Neural crest cell (in vitro differentiated cells): ENCODE measurements around the gene PIK3IP1. TPM values are rescaled to one million over a fixed set of nuclear protein-coding genes. Genes with fewer than 3 reads are reported as not detected.

Experiments
- DNase-seq: peaks from one replicate; pipeline ENCODE4 v3.0.0; 2021; ENCODE audit warnings: low read depth, mixed read lengths, low spot score
- H3K27ac Mint-ChIP-seq: one replicate; pipeline ENCODE4 v1.8.0; 2021; ENCODE audit warnings: mild to moderate bottlenecking, mixed read lengths; ENCODE audit not compliant: unreplicated experiment
- H3K27me3 Mint-ChIP-seq: 2 replicates; pipeline ENCODE4 v1.8.0; 2021; ENCODE audit warnings: low read depth, mild to moderate bottlenecking, mixed read lengths
- H3K36me3 Mint-ChIP-seq: 2 replicates; pipeline ENCODE4 v1.8.0; 2021; ENCODE audit warnings: low read depth, mild to moderate bottlenecking, mixed read lengths
- H3K4me1 Mint-ChIP-seq: 2 replicates; pipeline ENCODE4 v1.8.0; 2021; ENCODE audit warnings: mixed read lengths
- H3K4me3 Mint-ChIP-seq: one replicate; pipeline ENCODE4 v1.8.0; 2021; ENCODE audit warnings: mild to moderate bottlenecking, mixed read lengths
- H3K9me3 Mint-ChIP-seq: 2 replicates; pipeline ENCODE4 v1.8.0; 2021; ENCODE audit warnings: mixed read lengths
- total RNA-seq: library from RNA; stranded (reverse); gene quantifications from 2 replicates; pipeline ENCODE4 v1.2.1, GENCODE V29; 2021
- TF ChIP-seq, protein P1 (sequence below): fragments of 200-600 bp; sonication (generic); conservative IDR thresholded peaks from 2 replicates; pipeline ENCODE4 v1.5.0; 2021; ENCODE audit warnings: antibody characterized with exemption, mild to moderate bottlenecking

Gene PIK3IP1
- total RNA-seq, 1 donor from 2014 or later, result 1.8 TPM

- H3K9me3 Mint-ChIP-seq, result no peaks in the 10 kb centered on the region
- H3K27me3 Mint-ChIP-seq, result peaks cover 9% of the 10 kb centered on the region
- no peaks in the 10 kb centered on the region for H3K4me1 Mint-ChIP-seq
- no peak for DNase-seq
- H3K36me3 Mint-ChIP-seq, result no peaks in the 10 kb centered on the region
- H3K4me3 Mint-ChIP-seq, result no peak overlapping the region
- no peak overlapping the region for H3K27ac Mint-ChIP-seq
- TF ChIP-seq, protein P1, sequence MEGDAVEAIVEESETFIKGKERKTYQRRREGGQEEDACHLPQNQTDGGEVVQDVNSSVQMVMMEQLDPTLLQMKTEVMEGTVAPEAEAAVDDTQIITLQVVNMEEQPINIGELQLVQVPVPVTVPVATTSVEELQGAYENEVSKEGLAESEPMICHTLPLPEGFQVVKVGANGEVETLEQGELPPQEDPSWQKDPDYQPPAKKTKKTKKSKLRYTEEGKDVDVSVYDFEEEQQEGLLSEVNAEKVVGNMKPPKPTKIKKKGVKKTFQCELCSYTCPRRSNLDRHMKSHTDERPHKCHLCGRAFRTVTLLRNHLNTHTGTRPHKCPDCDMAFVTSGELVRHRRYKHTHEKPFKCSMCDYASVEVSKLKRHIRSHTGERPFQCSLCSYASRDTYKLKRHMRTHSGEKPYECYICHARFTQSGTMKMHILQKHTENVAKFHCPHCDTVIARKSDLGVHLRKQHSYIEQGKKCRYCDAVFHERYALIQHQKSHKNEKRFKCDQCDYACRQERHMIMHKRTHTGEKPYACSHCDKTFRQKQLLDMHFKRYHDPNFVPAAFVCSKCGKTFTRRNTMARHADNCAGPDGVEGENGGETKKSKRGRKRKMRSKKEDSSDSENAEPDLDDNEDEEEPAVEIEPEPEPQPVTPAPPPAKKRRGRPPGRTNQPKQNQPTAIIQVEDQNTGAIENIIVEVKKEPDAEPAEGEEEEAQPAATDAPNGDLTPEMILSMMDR, result no peak
Measured at GRCh38 chr22:31305194-31305593, 12.9 kb upstream of the PIK3IP1 start.

DNA sequence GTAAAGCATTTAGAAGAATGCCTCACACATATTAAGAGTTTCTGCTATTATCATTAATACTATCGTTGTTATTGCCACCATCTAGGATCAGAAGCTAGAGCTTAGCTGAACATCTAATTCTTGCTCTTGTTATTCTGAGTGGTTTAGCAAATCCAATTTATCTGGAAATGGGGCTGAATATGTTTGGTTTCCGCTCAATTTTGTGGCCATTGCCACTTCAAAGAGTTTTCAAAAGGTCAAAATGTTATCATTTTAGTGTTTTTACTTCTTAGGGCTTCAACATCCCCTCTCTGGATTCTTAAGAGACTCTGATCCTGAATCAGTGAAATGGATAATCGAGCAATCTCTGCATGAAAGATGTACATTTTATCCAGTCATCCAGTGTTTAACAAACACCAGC lies 10.2 kb upstream of the PIK3IP1 start:
- TF ChIP-seq, protein P1, result no peak
- DNase-seq, result no peak
- Mint-ChIP-seq H3K27ac (no peak overlapping the region), H3K4me3 (no peak overlapping the region), H3K9me3 (no peaks in the 10 kb centered on the region), H3K27me3 (peaks cover 9% of the 10 kb centered on the region), H3K4me1 (no peaks in the 10 kb centered on the region), H3K36me3 (no peaks in the 10 kb centered on the region)

GRCh38 chr22:31302006-31302405 lies 9.7 kb upstream of the PIK3IP1 start:
- H3K4me1 Mint-ChIP-seq, result no peaks in the 10 kb centered on the region
- TF ChIP-seq, protein P1, result no peak
- no peak for DNase-seq
- H3K4me3 Mint-ChIP-seq, result no peak overlapping the region
- no peaks in the 10 kb centered on the region for H3K36me3 Mint-ChIP-seq
- peaks cover 9% of the 10 kb centered on the region for H3K27me3 Mint-ChIP-seq
- H3K9me3 Mint-ChIP-seq, result no peaks in the 10 kb centered on the region
- H3K27ac Mint-ChIP-seq, result no peak overlapping the region

DNA sequence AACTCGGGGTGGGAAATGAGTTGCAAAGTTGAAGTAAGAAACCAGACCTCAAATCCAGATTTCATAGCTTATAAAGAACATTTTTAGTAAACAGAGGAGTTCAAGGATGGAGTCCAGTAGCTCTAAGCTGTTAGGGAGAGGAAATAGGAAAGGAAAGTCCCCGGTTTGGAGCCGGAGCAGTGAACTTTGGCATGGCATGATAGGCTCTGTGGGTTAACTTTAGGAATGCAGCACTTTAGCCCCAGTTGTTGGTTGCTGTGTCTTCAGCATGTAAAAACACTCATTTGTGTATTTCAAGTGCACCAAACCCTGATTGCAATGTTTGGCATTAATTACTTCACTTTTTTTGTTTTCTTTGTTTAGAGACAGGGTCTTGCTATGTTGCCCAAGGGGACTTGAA lies 8.6 kb upstream of the PIK3IP1 start:
- Mint-ChIP-seq H3K27me3 (peaks cover 5% of the 10 kb centered on the region), H3K4me3 (no peak overlapping the region), H3K4me1 (no peaks in the 10 kb centered on the region), H3K36me3 (no peaks in the 10 kb centered on the region), H3K27ac (no peak overlapping the region), H3K9me3 (no peaks in the 10 kb centered on the region)
- TF ChIP-seq, protein P1, result no peak
- no peak for DNase-seq

GRCh38 chr22:31295831-31296657 lies 3.8 kb upstream of the PIK3IP1 start:
- no peak for DNase-seq
- Mint-ChIP-seq H3K9me3 (no peaks in the 10 kb centered on the region), H3K27ac (no peak overlapping the region), H3K27me3 (peaks cover 15% of the 10 kb centered on the region), H3K4me1 (peaks cover 12% of the 10 kb centered on the region), H3K36me3 (no peaks in the 10 kb centered on the region), H3K4me3 (no peak overlapping the region)
- TF ChIP-seq, protein P1, result no peak
